Endothelial cell of umbilical vein (primary cell): Measurements from ENCODE around the gene CXCR2. TPM values are rescaled to one million over a fixed set of nuclear protein-coding genes. Genes with fewer than 3 reads are reported as not detected.

Experiments
- BruUV-seq: library from RNA; stranded (reverse); fragments of 400-500 nt; replicated peaks from 2 replicates; lab custom pipeline; 2021; lab: Mats Ljungman, UMichigan
- CTCF ChIA-PET: fragments of 300-600, 350-600 bp; sonication (Branson Sonifier 250); formaldehyde crosslinking; loops from one replicate; lab custom pipeline; 2021; ENCODE audit warnings: antibody characterized with exemption, inconsistent platforms; lab: Charles Lee
- POLR2A ChIA-PET: fragments of 300-600, 350-600 bp; sonication (Branson Sonifier 250); formaldehyde crosslinking; loops from one replicate; lab custom pipeline; 2021; ENCODE audit warnings: antibody characterized with exemption, inconsistent platforms; lab: Charles Lee
- DNase-seq: peaks from one replicate; pipeline ENCODE4 v3.0.0-alpha.2; 2011; ENCODE audit warnings: low read depth, low spot score
- FAIRE-seq: peaks from 2 replicates; lab custom pipeline; 2011; peaks lifted over from hg19 to GRCh38; lab: Jason Lieb, UNC
- H2AFZ ChIP-seq: 2 replicates; pipeline ENCODE4 v1.6.0; 2012; ENCODE audit warnings: low read depth, low read length, control low read depth, inconsistent platforms
- H3K27ac ChIP-seq: 2 replicates; pipeline ENCODE4 v1.5.1; 2011; ENCODE audit warnings: low read depth, mild to moderate bottlenecking, control low read depth, low read length, moderate library complexity; ENCODE audit not compliant: insufficient read depth
- H3K27me3 ChIP-seq, 2 experiments: 2 replicates each; pipeline versions ENCODE4 v1.6.0 to v1.6.1; 2011; ENCODE audit warnings: low read length in 2 of 2, mixed read lengths in 1 of 2; ENCODE audit not compliant: control insufficient read depth in 2 of 2, insufficient read depth in 2 of 2
- H3K36me3 ChIP-seq, 2 experiments: 2 replicates in 1 of 2; 3 replicates in 1 of 2; pipeline ENCODE4 v1.5.1; 2011; ENCODE audit warnings: low read length in 2 of 2, mild to moderate bottlenecking in 1 of 2, moderate library complexity in 1 of 2; ENCODE audit not compliant: control insufficient read depth in 2 of 2, insufficient read depth in 2 of 2; ENCODE audit errors: extremely low read depth in 1 of 2
- H3K4me1 ChIP-seq: 3 replicates; pipeline ENCODE4 v1.5.1; 2011; ENCODE audit warnings: mild to moderate bottlenecking, low read length; ENCODE audit not compliant: control insufficient read depth, insufficient read depth; ENCODE audit errors: extremely low read depth
- H3K4me2 ChIP-seq: 2 replicates; pipeline ENCODE4 v1.6.1; 2011; ENCODE audit warnings: low read length, control low read depth, mixed read lengths; ENCODE audit not compliant: insufficient read depth
- H3K4me3 ChIP-seq, 3 experiments: fragments of 200-600 bp in 1 of 3; sonication (generic), shearing (Covaris generic) in 1 of 3; replicated peaks in 1 of 3; 2 replicates each; pipeline ENCODE4 v1.5.1; 2011 to 2016; ENCODE audit warnings: control low read depth in 3 of 3, low read length in 3 of 3, mild to moderate bottlenecking in 2 of 3, inconsistent platforms in 1 of 3, low read depth in 1 of 3, moderate library complexity in 1 of 3; ENCODE audit not compliant: insufficient read depth in 1 of 3
- H3K79me2 ChIP-seq: 2 replicates; pipeline ENCODE4 v1.6.0; 2012; ENCODE audit warnings: low read length, inconsistent platforms; ENCODE audit not compliant: control insufficient read depth, insufficient read depth
- H3K9ac ChIP-seq: replicated peaks from 2 replicates; pipeline ENCODE3; 2011; ENCODE audit warnings: low read length, control low read depth; ENCODE audit not compliant: insufficient read depth; ENCODE audit errors: extremely low read depth
- H3K9me1 ChIP-seq: replicated peaks from 3 replicates; pipeline ENCODE4 v1.6.0; 2011; ENCODE audit warnings: mild to moderate bottlenecking, low read length; ENCODE audit not compliant: control insufficient read depth, insufficient read depth; ENCODE audit errors: extremely low read depth
- H3K9me3 ChIP-seq: replicated peaks from 2 replicates; pipeline ENCODE4 v1.5.1; 2012; ENCODE audit warnings: low read length, inconsistent platforms; ENCODE audit not compliant: control insufficient read depth, insufficient read depth
- H4K20me1 ChIP-seq: replicated peaks from 2 replicates; pipeline ENCODE3; 2011; ENCODE audit warnings: mild to moderate bottlenecking, low read length; ENCODE audit not compliant: control insufficient read depth, insufficient read depth; ENCODE audit errors: extremely low read depth
- EZH2 ChIP-seq: IDR thresholded peaks from 2 replicates; pipeline ENCODE4 v1.6.1; 2012; ENCODE audit warnings: borderline replicate concordance, low read depth, mild to moderate bottlenecking, moderate library complexity, low read length, inconsistent platforms; ENCODE audit not compliant: severe bottlenecking
- FOS ChIP-seq: IDR thresholded peaks from 2 replicates; pipeline ENCODE4 v1.6.1; 2011; ENCODE audit warnings: mild to moderate bottlenecking, low read length, moderate library complexity, borderline replicate concordance; ENCODE audit not compliant: insufficient read depth
- GATA2 ChIP-seq: IDR thresholded peaks from 2 replicates; pipeline ENCODE4 v1.7.0; 2011; ENCODE audit warnings: low read depth, mild to moderate bottlenecking, moderate library complexity, mixed read lengths, low read length; ENCODE audit not compliant: insufficient read length, insufficient read depth
- JUN ChIP-seq: IDR thresholded peaks from 2 replicates; pipeline ENCODE4 v1.6.1; 2011; ENCODE audit warnings: borderline replicate concordance, low read depth; ENCODE audit not compliant: insufficient read length, insufficient read depth
- MYC ChIP-seq: IDR thresholded peaks from one replicate; pipeline ENCODE4 v1.6.1; 2011; ENCODE audit warnings: mild to moderate bottlenecking, low read depth, low read length
- POLR2A ChIP-seq: IDR thresholded peaks from 2 replicates; pipeline ENCODE4 v1.6.1; 2012; ENCODE audit warnings: low read depth, mild to moderate bottlenecking, control low read depth, low read length
- POLR2AphosphoS5 ChIP-seq: IDR thresholded peaks from 2 replicates; pipeline ENCODE4 v1.6.1; 2012; ENCODE audit warnings: low read depth, mild to moderate bottlenecking, control low read depth, low read length, moderate library complexity; ENCODE audit not compliant: insufficient read depth
- dilution Hi-C: fragments of 300-500 bp; cut with MboI; formaldehyde crosslinking; loops from one replicate; pipeline ENCODE4 v1.15.0; 2019; ENCODE audit warnings: low sequenced_read_pairs; ENCODE audit not compliant: extremely low pct_ligation_motif_present
- intact Hi-C: fragments of 100-400 bp; cut with micrococcal nuclease; formaldehyde crosslinking; loops from one replicate; pipeline ENCODE4 v1.10.0; 2022
- polyA plus RNA-seq, 4 experiments: library from polyadenylated mRNA; depleted of rRNA in 3 of 4; stranded (reverse) in 3 of 4; unstranded in 1 of 4; fragments of >200 nt; gene quantifications; 2 replicates each; pipeline versions ENCODE4 v1.2.1 to v1.2.3, GENCODE V29; 2011 to 2012; ENCODE audit warnings: missing spikeins in 1 of 4
- total RNA-seq: library from RNA; stranded (reverse); gene quantifications from 2 replicates; pipeline ENCODE4 v1.2.3, GENCODE V29; 2021
- TF ChIP-seq, protein P1 (sequence below): IDR thresholded peaks from 2 replicates; pipeline ENCODE4 v1.6.1; 2011; ENCODE audit not compliant: insufficient read depth, insufficient read length
- TF ChIP-seq, protein P2 (sequence below), 2 donors: IDR thresholded peaks; 1 replicate in 1 of 2; 2 replicates in 1 of 2; pipeline ENCODE4 v1.5.1; 2011; ENCODE audit warnings: low read length in 2 of 2, mild to moderate bottlenecking in 2 of 2, moderate library complexity in 2 of 2, control low read depth in 1 of 2, inconsistent platforms in 1 of 2, low read depth in 1 of 2; ENCODE audit not compliant: insufficient read depth in 1 of 2; ENCODE audit errors: extremely low read depth in 1 of 2

CXCR2 gene
- total and polyA plus RNA-seq, 2 donors (not counting 3 experiments of a cell fraction or from before 2014, with no cell fraction given), result not detected

DNA sequence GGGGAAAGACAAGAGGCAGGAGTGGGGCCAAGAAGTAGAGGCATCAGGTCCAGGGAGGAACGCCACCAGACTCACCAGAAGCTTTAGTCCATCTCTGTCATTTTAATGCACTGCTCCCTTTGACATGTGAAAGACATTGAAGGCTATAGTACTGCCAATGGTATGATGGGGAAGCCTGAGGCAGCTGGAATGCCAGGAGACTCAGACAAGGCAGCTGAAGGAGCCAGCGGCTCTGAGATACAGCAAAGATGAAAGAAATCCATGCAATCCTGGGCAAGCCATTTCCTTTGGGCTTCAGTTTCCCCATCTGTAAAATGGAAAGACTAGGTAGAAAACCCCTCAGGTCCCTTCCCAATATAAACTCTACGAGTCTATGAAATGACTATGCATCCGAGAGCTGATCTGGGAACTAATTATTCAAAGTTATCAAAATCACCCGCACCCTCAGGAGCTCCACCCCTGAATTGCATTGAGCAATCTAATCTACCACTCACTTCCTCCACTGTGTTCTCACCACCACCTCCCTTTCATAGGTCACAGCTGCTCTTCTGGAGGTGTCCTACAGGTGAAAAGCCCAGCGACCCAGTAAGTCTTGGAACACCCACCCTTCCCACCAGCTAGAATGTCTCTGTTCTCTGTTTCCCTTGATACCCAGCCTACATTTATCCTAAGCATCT, 3.1 kb downstream of the CXCR2 start:
- Histone ChIP-seq H3K9ac (no peak overlapping the region), H3K79me2 (no peaks in the 10 kb centered on the region), H3K4me3 (no peak overlapping the region), H3K4me2 (no peak overlapping the region), H3K36me3 (no peaks in the 10 kb centered on the region), H3K4me1 (no peaks in the 10 kb centered on the region), H3K9me3 (no peaks in the 10 kb centered on the region), H3K9me1 (no peaks in the 10 kb centered on the region), H4K20me1 (no peaks in the 10 kb centered on the region), H3K27me3 (peaks cover 2 to 3% of the 10 kb centered on the region in 2 experiments), H2AFZ (no peak overlapping the region), H3K27ac (no peak overlapping the region)
- dilution Hi-C loops (no loop called here), intact Hi-C loops (no loop called here)
- DNase-seq, result no peak
- no TSS peak for BruUV-seq
- ChIA-PET CTCF (no interaction called here), POLR2A (no interaction called here)
- TF ChIP-seq JUN (no peak), MYC (no peak), GATA2 (no peak), POLR2A (no peak), EZH2 (no peak), POLR2AphosphoS5 (no peak), FOS (no peak)
- TF ChIP-seq, protein P1, sequence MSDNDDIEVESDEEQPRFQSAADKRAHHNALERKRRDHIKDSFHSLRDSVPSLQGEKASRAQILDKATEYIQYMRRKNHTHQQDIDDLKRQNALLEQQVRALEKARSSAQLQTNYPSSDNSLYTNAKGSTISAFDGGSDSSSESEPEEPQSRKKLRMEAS, result no peak
- TF ChIP-seq, protein P2, sequence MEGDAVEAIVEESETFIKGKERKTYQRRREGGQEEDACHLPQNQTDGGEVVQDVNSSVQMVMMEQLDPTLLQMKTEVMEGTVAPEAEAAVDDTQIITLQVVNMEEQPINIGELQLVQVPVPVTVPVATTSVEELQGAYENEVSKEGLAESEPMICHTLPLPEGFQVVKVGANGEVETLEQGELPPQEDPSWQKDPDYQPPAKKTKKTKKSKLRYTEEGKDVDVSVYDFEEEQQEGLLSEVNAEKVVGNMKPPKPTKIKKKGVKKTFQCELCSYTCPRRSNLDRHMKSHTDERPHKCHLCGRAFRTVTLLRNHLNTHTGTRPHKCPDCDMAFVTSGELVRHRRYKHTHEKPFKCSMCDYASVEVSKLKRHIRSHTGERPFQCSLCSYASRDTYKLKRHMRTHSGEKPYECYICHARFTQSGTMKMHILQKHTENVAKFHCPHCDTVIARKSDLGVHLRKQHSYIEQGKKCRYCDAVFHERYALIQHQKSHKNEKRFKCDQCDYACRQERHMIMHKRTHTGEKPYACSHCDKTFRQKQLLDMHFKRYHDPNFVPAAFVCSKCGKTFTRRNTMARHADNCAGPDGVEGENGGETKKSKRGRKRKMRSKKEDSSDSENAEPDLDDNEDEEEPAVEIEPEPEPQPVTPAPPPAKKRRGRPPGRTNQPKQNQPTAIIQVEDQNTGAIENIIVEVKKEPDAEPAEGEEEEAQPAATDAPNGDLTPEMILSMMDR (IDR thresholded peaks at IDR 0.05; ENCODE audit: extremely low read depth in 1 of 2, insufficient read depth in 1 of 2, low read depth in 1 of 2, low read length in 2 of 2), result no peak
- no peak for FAIRE-seq
